Activated effector memory CD4-positive, alpha-beta T cell treated with anti-CD3 and anti-CD28 coated beads, Interleukin-2, amount 50 U/mL, for 16 hours (primary cell): Measurements from ENCODE around the gene COX4I1.

ENCODE experiments used
- DNase-seq: peaks from one replicate; pipeline ENCODE4 v3.0.0-alpha.2; 2020

The COX4I1 gene

GRCh38 chr16:85768199-85768598 lies 31.3 kb upstream of the COX4I1 start:
- no peak for DNase-seq

- DNase-seq, result no peak
These were observed 28.8 kb upstream of the COX4I1 start for GRCh38 chr16:85770741-85771140.

- no peak for DNase-seq
These were observed 26.5 kb upstream of the COX4I1 start for GRCh38 chr16:85773044-85773443.

GRCh38 chr16:85774136-85774535 lies 25.4 kb upstream of the COX4I1 start:
- no peak for DNase-seq

GRCh38 chr16:85774811-85775210 lies 24.7 kb upstream of the COX4I1 start:
- no peak for DNase-seq

GRCh38 chr16:85777583-85778310 lies 21.7 kb upstream of the COX4I1 start:
- no peak for DNase-seq

- no peak for DNase-seq
These were observed 20.6 kb upstream of the COX4I1 start for GRCh38 chr16:85778873-85779272.

GRCh38 chr16:85780281-85780680 lies 19.2 kb upstream of the COX4I1 start:
- no peak for DNase-seq

GRCh38 chr16:85781156-85781555 lies 18.3 kb upstream of the COX4I1 start:
- no peak for DNase-seq

- DNase-seq, result no peak
These were observed 17.7 kb upstream of the COX4I1 start for GRCh38 chr16:85781695-85782370.

GRCh38 chr16:85782451-85782850 lies 17.0 kb upstream of the COX4I1 start:
- DNase-seq, result no peak

- no peak for DNase-seq
These were observed 16.1 kb upstream of the COX4I1 start for GRCh38 chr16:85783441-85783840.

- no peak for DNase-seq
These were observed 14.7 kb upstream of the COX4I1 start for GRCh38 chr16:85784813-85785212.

- DNase-seq, result no peak
These were observed 13.6 kb upstream of the COX4I1 start for GRCh38 chr16:85785927-85786326.

- DNase-seq, result no peak
These were observed 10.7 kb upstream of the COX4I1 start for GRCh38 chr16:85788819-85789218.

GRCh38 chr16:85789773-85790172 lies 9.7 kb upstream of the COX4I1 start:
- DNase-seq, result no peak

GRCh38 chr16:85793662-85794298 lies 5.7 kb upstream of the COX4I1 start:
- DNase-seq, result no peak

- DNase-seq, result no peak
These were observed 4.8 kb upstream of the COX4I1 start for GRCh38 chr16:85794696-85795095.

- DNase-seq, result no peak
These were observed 3.3 kb upstream of the COX4I1 start for GRCh38 chr16:85796152-85796551.

GRCh38 chr16:85796599-85796998 lies 2.9 kb upstream of the COX4I1 start:
- DNase-seq, result no peak

- DNase-seq, result no peak
These were observed 1.2 kb upstream of the COX4I1 start for GRCh38 chr16:85798283-85798776.

- DNase-seq, result peak; percentile 79
These were observed 496 bp upstream of the COX4I1 start for GRCh38 chr16:85798901-85799496.

GRCh38 chr16:85800321-85800669 lies 800 bp downstream of the COX4I1 start:
- peak; percentile 81 for DNase-seq

- DNase-seq, result no peak
These were observed 4.1 kb downstream of the COX4I1 start for GRCh38 chr16:85803570-85803969.
